Subcutaneous adipose tissue (tissue), 4 donors: ENCODE data around the gene SERPINB5. TPM values are rescaled to one million over a fixed set of nuclear protein-coding genes. Genes with fewer than 3 reads are reported as not detected.

Source experiments
- CTCF ChIP-seq: fragments of 450-650 bp; IDR thresholded peaks from one replicate; pipeline ENCODE4 v1.5.1; 2016; ENCODE audit warnings: low read depth, mild to moderate bottlenecking, control low read depth, antibody characterized with exemption, moderate library complexity
- total RNA-seq, 4 donors: library from RNA; depleted of rRNA; stranded (reverse); fragments of >200 nt; gene quantifications; one replicate each; pipeline ENCODE4 v1.1.0, GENCODE V29; 2016

The SERPINB5 gene
- total RNA-seq: not detected

GRCh38 chr18:63476668-63477067 lies at the start of gene SERPINB5:
SERPINB5 (plus strand) TSS chr18:63476958; CDS start chr18:63484429, 7,471 bp downstream.
- no peak for TF ChIP-seq CTCF

GRCh38 chr18:63427558-63427957 lies 49.2 kb upstream of the SERPINB5 start:
- no peak for TF ChIP-seq CTCF

GRCh38 chr18:63430526-63430925 lies 46.2 kb upstream of the SERPINB5 start:
- TF ChIP-seq CTCF: no peak

GRCh38 chr18:63431180-63431579 lies 45.6 kb upstream of the SERPINB5 start:
- no peak for TF ChIP-seq CTCF

GRCh38 chr18:63433334-63433866 lies 43.4 kb upstream of the SERPINB5 start:
- TF ChIP-seq CTCF: no peak

GRCh38 chr18:63438181-63438580 lies 38.6 kb upstream of the SERPINB5 start:
- TF ChIP-seq CTCF: no peak

GRCh38 chr18:63439334-63439733 lies 37.4 kb upstream of the SERPINB5 start:
- TF ChIP-seq CTCF: no peak
